ENCODE measurements around the gene TASP1. TPM values are rescaled to one million over a fixed set of nuclear protein-coding genes. Genes with fewer than 3 reads are reported as not detected.

TASP1 gene
- total and polyA plus RNA-seq, 4 experiments from 2014 or later, result 15.1 to 18.2 (median 16.1) TPM

- peaks cover 0 to 2% of the 10 kb centered on the region in 2 donors for H3K27me3 Mint-ChIP-seq
- no peaks in the 10 kb centered on the region for H3K36me3 Mint-ChIP-seq
- H3K4me3 Mint-ChIP-seq, result no peak overlapping the region
- peaks cover 0 to 3% (median 2%) of the 10 kb centered on the region in 8 donors for H3K9me3 Mint-ChIP-seq
- no peaks in the 10 kb centered on the region for H3K27me3 ChIP-seq (ENCODE audit: insufficient read depth, low read length)
- H3K36me3 ChIP-seq (ENCODE audit: insufficient read depth, low read length), result no peaks in the 10 kb centered on the region
- CTCF ChIA-PET (ENCODE audit: partially characterized antibody), result no interaction called here
- POLR2A ChIA-PET (ENCODE audit: partially characterized antibody), result no interaction called here
- intact Hi-C loops (cut with micrococcal nuclease), result no loop called here
- no peak overlapping the region for H3K27ac ChIP-seq (ENCODE audit: low read depth, low read length)
- H3K4me3 ChIP-seq (ENCODE audit: low read length in 2 of 2), result no peak overlapping the region
- no peak overlapping the region for H3K27ac Mint-ChIP-seq
- DNase-seq, result no peak
- H3K9me3 ChIP-seq (ENCODE audit: control insufficient read depth in 1 of 2, low read length in 2 of 2), result no peaks in the 10 kb centered on the region
- no peaks in the 10 kb centered on the region for H3K4me1 ChIP-seq (ENCODE audit: insufficient read depth, low read length)
- H3K4me1 Mint-ChIP-seq, result no peaks in the 10 kb centered on the region
Measured at GRCh38 chr20:13340088-13340487, 298.6 kb downstream of the TASP1 start.

Other genes with a start within 250 kb of the TASP1 start
- gene ESF1, start 146.0 kb upstream of the TASP1 start, total RNA-seq, result 10 to 100 TPM; 13.5 to 13.8 TPM
- 1 to 10 TPM; 8.9 to 9.4 TPM for gene ESF1, start 146.0 kb upstream of the TASP1 start, polyA plus RNA-seq
- gene NDUFAF5, start 146.1 kb upstream of the TASP1 start, total RNA-seq, result 10 to 100 TPM; 23.6 to 26.8 TPM
- 1 to 10 TPM; 4.0 to 9.5 TPM for gene NDUFAF5, start 146.1 kb upstream of the TASP1 start, polyA plus RNA-seq

Measured in CD4-positive, alpha-beta memory T cell (primary cell).